Caki2 (cell line): Measurements from ENCODE around the gene NOPCHAP1. TPM values are rescaled to one million over a fixed set of nuclear protein-coding genes. Genes with fewer than 3 reads are reported as not detected.
A peak's percentile ranks its signal among the peaks of the same experiment; 100 is the strongest.

Experiments used
- DNase-seq: peaks from one replicate; pipeline ENCODE4 v3.0.0-alpha.2; 2015; ENCODE audit warnings: low read depth
- in situ Hi-C: cut with HindIII; loops from 2 replicates; pipeline ENCODE4 v1.10.0; 2016; ENCODE audit warnings: low sequenced_read_pairs, low pct_unique_long_range_greater_than_20kb, mixed read lengths
- total RNA-seq: library from RNA; depleted of rRNA; stranded (reverse); fragments of >200 nt; shearing (Covaris generic); gene quantifications from 2 replicates; pipeline ENCODE4 v1.2.3, GENCODE V29; 2014; ENCODE audit warnings: low replicate concordance; rRNA removed

NOPCHAP1 gene
- total RNA-seq, 1 experiment from 2014 or later: 14.5 TPM

GRCh38 chr12:104999347-104999685 is 13.2 kb downstream of the NOPCHAP1 start:
- in situ Hi-C loops: no loop called here
- no peak for DNase-seq

GRCh38 chr12:105001476-105001875 is 15.4 kb downstream of the NOPCHAP1 start:
- in situ Hi-C loops: no loop called here

GRCh38 chr12:105013892-105014291 is 27.8 kb downstream of the NOPCHAP1 start:
- in situ Hi-C loops: no loop called here
- DNase-seq: peak; percentile 12

More at GRCh38 chr12:105001476-105001875, 15.4 kb downstream of the NOPCHAP1 start:
- DNase-seq: no peak

GRCh38 chr12:105014603-105015002 is 28.5 kb downstream of the NOPCHAP1 start:
- in situ Hi-C loops: no loop called here
- no peak for DNase-seq

GRCh38 chr12:105015543-105015942 is 29.4 kb downstream of the NOPCHAP1 start:
- in situ Hi-C loops: no loop called here
- DNase-seq: no peak

- no peak for DNase-seq
- in situ Hi-C loops: no loop called here
These were observed 31.9 kb downstream of the NOPCHAP1 start for GRCh38 chr12:105018012-105018411.

GRCh38 chr12:105018776-105019175 is 32.7 kb downstream of the NOPCHAP1 start:
- in situ Hi-C loops: no loop called here
- DNase-seq: no peak

GRCh38 chr12:105020241-105020962 is 34.3 kb downstream of the NOPCHAP1 start:
- DNase-seq: no peak
- in situ Hi-C loops: no loop called here

GRCh38 chr12:105024928-105025327 is 38.8 kb downstream of the NOPCHAP1 start:
- no peak for DNase-seq
- in situ Hi-C loops: no loop called here

- no peak for DNase-seq
- in situ Hi-C loops: no loop called here
These were observed 39.8 kb downstream of the NOPCHAP1 start for GRCh38 chr12:105025890-105026289.

- in situ Hi-C loops: no loop called here
These were observed 40.3 kb downstream of the NOPCHAP1 start for GRCh38 chr12:105026411-105026810.

GRCh38 chr12:105030820-105031807 is 45.0 kb downstream of the NOPCHAP1 start:
- in situ Hi-C loops: no loop called here
- DNase-seq: no peak

More at GRCh38 chr12:105026411-105026810, 40.3 kb downstream of the NOPCHAP1 start:
- DNase-seq: no peak

GRCh38 chr12:105032703-105033357 is 46.7 kb downstream of the NOPCHAP1 start:
- in situ Hi-C loops: no loop called here
- DNase-seq: no peak

GRCh38 chr12:105033851-105034250 is 47.7 kb downstream of the NOPCHAP1 start:
- in situ Hi-C loops: no loop called here
- DNase-seq: no peak

Other genes starting within 250 kb of the NOPCHAP1 start
- 29.6 and 46.6 TPM in 2 replicates for gene SLC41A2, start 28.0 kb upstream of the NOPCHAP1 start, total RNA-seq
- 1.2 and 1.3 TPM in 2 replicates for gene ALDH1L2, start 98.1 kb downstream of the NOPCHAP1 start, total RNA-seq
- 11.6 and 13.7 TPM in 2 replicates for gene WASHC4, start 121.4 kb downstream of the NOPCHAP1 start, total RNA-seq
- 4.2 and 10.7 TPM in 2 replicates for gene APPL2, start 249.9 kb downstream of the NOPCHAP1 start, total RNA-seq